Motor neuron (in vitro differentiated cells): Measurements from ENCODE around the gene SLX9. TPM values are rescaled to one million over a fixed set of nuclear protein-coding genes. Genes with fewer than 3 reads are reported as not detected.
"Not testable (repeated sequence)": the region's sequence is repeated elsewhere in the genome, so short reads cannot be mapped to it uniquely, and the experiment has no call there.

Experiments
- ATAC-seq, 8 experiments: fragments of 200-7000 bp; cut with Tn5 transposase; replicated peaks in 6 of 8; 2 replicates each; pipeline ENCODE4 v1.8.0; 2021; ENCODE audit warnings: mild to moderate bottlenecking in 8 of 8, moderate library complexity in 8 of 8
- H3K27ac ChIP-seq, 2 donors: fragments of 250-450 bp; sonication (Bioruptor Pico); 2 replicates each; pipeline ENCODE4 v1.9.0; 2021; ENCODE audit warnings: antibody characterized with exemption in 2 of 2, mild to moderate bottlenecking in 2 of 2, moderate library complexity in 1 of 2
- H3K4me1 ChIP-seq, 2 donors: fragments of 250-450 bp; sonication (Bioruptor Pico); replicated peaks in 1 of 2; 2 replicates each; pipeline ENCODE4 v1.6.1; 2021; ENCODE audit warnings: antibody characterized with exemption in 2 of 2, mild to moderate bottlenecking in 2 of 2, moderate library complexity in 1 of 2
- H3K4me3 ChIP-seq, 5 donors: fragments of 250-450 bp; sonication (Bioruptor Pico); 2 replicates each; pipeline ENCODE4 v1.9.0; 2021; ENCODE audit warnings: antibody characterized with exemption in 5 of 5, mild to moderate bottlenecking in 5 of 5, moderate library complexity in 4 of 5
- WGBS, 10 experiments: fragments of 450-650 bp; shearing (Covaris generic); methylation state at CpG; one replicate each; pipeline ENCODE4 v1.0.0; 2022; 5-methylcytosine and 5-hydroxymethylcytosine counted together
- in situ Hi-C, 9 experiments: fragments of 400-800 bp; cut with MboI; loops; one replicate each; pipeline ENCODE4 v1.15.0; 2021; ENCODE audit warnings: low sequenced_read_pairs in 9 of 9, low pct_unique_long_range_greater_than_20kb in 2 of 9; ENCODE audit not compliant: unreplicated experiment in 9 of 9
- total RNA-seq, 8 experiments: library from RNA; unstranded; fragments of 300-600 nt; gene quantifications; 2 replicates each; pipeline versions ENCODE4 v1.2.3 to v1.2.4, GENCODE V29; 2022

The SLX9 gene
- total RNA-seq, 8 experiments from 2014 or later: 9.8 to 41.2 (median 15.3) TPM

DNA sequence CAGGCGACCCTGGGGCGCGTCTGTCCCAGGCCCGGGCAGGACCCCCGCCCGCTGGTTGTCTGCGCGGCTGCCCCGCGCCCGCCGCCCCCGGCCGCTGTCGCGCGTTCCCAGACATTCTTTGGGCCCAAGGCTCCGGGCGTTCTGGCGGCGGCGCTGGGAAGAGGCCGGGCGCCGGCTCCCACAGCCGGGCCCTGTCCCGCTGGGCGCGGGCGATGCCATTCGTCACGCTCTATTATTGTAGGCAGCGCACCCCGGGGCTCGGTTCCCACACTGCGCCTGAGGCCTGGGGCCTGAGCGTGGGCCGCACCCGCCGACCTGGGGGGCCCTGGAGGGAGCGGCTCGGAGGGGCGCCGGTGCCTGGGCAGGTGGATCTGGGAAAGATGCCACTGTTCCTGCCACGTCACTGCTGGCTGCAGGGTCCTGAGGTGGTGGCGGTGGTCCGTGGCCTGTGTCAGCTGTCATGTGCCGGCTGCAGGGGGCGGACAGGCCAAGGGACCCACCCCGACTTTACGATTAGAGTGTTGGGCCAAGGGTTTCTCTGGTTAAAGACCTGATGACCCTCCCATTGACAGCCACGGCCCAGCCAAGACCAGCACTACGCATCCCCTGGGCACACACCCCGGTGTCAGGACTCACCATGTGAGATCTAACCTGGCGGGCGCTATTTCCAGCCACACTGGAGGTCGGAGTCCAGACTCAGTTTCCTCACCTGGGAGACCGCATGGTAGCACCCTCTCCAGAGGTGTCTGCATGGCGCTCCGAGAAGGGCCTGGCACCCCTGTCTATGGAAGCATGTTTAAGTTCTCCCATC is 79.5 kb downstream of the SLX9 start:
- in situ Hi-C loops: loop anchor here in 1 of 9 experiments (25.0 kb wide), 1 partner anchor 93 kb away; no protein-coding TSS in a partner anchor
- H3K27ac ChIP-seq: no peak overlapping the region
- ATAC-seq: peak in 6 of 8 experiments; percentile 22 to 75 (median 54)
- peaks cover 33 to 72% of the 10 kb centered on the region in 2 donors for H3K4me1 ChIP-seq
- H3K4me3 ChIP-seq: no peak overlapping the region
- WGBS, 10 experiments: 60 to 100% (median 80%) methylated on average over 1 to 2 of the region's 60 CpGs; no CpG with 5 or more reads in 7 of the 10 experiments

DNA sequence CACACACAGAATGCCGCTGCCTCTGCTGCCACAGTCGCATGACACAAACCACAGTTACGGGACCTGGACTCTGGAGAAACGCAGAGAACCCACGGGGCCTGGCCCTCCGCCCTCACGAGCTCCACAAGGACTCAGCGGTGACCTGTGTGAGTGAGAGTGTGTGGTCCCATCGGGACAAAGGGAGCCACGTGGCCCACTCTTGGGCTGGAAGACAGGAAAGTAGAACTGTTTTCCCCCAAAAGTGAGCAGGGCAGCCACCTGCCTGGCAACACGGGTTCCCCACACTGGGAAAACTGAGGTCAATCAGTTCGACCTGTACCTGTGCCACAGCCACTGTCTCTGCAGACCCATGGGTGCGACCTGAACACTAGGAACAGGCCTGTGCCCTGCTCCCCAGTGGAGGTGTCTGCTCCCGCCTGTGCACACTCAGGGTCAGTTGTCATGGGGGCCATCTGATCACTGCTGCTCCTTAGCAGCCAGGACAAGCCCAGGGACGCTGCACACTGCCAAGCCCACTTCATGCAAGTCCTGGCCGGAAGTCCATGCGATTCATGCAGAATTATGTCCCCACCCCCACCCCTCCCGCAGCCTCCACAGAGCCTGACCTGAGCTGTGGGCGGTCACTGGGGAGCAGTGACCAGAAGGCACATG is 80.2 kb downstream of the SLX9 start:
- peaks cover 33 to 69% of the 10 kb centered on the region in 2 donors for H3K4me1 ChIP-seq
- H3K27ac ChIP-seq: no peak overlapping the region
- in situ Hi-C loops: loop anchor here in 1 of 9 experiments (25.0 kb wide), 1 partner anchor 92 kb away; no protein-coding TSS in a partner anchor
- H3K4me3 ChIP-seq: no peak overlapping the region
- WGBS, 10 experiments: 88 to 100% (median 89%) methylated on average over 1 to 7 of the region's 19 CpGs; no CpG with 5 or more reads in 7 of the 10 experiments
- ATAC-seq: peak in 1 of 8 experiments; percentile 14

DNA sequence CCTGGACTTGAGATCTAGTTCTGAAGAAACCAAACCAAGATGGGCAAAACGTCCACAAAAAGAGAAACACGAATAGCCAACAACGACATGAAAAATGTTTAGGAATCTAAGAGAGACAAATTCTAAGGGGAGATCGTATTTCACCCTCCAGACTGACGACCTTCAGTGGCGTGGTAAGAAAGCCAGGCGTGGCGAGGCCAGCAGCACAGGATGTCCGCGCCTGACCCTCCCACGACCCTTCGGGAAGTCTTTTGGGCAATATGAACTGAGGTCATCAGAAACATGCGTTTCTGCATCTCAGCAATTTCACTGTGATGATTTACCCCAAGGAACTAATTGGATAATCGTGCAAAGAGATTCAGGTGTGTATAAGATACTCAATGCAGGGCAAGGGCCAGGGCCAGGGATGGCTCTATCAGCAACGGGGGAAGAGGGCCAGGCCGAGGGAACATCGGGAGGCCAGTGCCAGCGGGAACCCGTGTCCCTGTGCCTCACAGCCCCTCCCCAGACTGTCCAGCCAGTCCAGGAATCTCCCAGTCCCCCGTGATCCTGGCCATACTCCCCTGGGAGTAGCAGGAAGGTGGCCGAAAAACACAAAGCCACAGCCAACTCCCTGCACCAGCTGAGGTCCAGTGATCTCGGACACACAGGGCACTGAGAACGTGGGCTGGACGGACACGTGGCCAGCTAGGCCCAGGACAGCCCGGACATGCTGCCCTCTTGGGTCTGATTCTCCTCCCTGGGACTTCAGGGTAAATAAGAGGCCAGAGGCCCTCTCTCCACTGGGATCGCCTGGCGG is 81.0 kb downstream of the SLX9 start:
- Histone ChIP-seq H3K4me1 (peaks cover 32 to 66% of the 10 kb centered on the region in 2 donors), H3K4me3 (no peak overlapping the region), H3K27ac (peak overlapping the region in 1 of 2 donors; percentile 33)
- WGBS, 10 experiments: 24 to 95% (median 69%) methylated on average over 1 to 15 of the region's 28 CpGs; no CpG with 5 or more reads in 1 of the 10 experiments
- in situ Hi-C loops: loop anchor here in 1 of 9 experiments (25.0 kb wide), 1 partner anchor 91 kb away; no protein-coding TSS in a partner anchor
- ATAC-seq: peak in 2 of 8 experiments; percentile 5 to 20

DNA sequence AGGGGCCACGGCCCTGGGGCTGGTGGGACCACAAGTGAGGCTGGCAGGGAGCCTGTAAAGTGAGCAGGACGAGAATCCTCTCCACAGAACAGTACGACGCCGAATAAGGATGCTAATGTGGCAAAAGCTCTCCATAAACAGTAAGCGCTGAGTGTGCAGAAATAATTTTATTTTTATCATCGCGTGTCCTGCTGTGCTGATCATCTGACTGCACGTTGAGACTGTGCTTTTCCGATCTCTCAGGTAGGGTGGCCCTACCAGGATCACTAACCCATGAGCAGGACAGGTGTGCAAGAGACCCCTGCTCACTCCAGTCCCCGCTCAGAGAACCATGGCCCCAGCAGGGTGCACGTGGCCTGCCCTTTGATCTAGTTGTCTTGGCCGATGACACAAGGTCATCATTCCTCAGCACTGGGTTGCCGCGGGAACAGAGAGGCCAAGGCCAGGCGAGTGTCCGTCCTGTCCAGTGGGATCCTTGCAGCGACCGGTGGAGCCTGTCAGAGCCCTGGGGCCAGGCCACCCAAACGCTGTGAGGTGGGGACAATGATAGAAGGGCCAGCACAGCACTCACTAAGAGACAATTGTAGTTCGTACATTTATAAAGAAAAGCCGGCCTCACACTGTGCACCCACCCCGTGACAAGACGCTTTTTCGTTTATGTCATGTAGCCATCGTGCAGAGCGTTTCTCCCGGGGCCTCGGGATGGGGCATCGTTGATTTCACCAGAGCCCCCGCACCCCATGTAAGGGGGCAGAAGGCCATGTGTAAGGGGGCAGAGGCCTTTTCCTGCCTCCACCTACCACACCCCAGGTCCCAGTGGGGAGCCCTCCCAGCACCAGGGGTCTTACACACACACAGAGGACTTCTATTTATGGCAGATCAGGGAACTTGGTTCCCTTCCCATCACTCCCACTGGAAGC is 81.9 kb downstream of the SLX9 start:
- peak overlapping the region in 1 of 2 donors; percentile 33 for H3K27ac ChIP-seq
- in situ Hi-C loops: loop anchor here in 1 of 9 experiments (25.0 kb wide), 1 partner anchor 91 kb away; no protein-coding TSS in a partner anchor

DNA sequence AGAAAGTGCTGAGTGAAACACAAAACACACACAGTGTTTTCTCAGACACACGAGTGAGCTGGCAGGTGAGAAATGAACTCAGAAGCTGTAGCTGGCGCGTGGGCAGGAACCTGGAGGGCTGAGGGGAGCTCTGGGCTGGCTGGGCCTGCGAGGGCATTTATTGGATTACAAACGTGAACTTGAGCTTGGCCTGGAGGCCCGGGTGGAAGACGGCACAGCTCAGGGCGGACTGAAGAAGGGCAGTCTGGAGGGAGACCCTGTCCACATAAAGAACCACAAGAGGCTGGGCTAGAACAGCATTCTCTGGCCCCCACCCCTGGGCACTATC is 82.5 kb downstream of the SLX9 start:
- Histone ChIP-seq H3K4me1 (peaks cover 34 to 59% of the 10 kb centered on the region in 2 donors), H3K4me3 (no peak overlapping the region), H3K27ac (peak overlapping the region in 1 of 2 donors; percentile 33)
- in situ Hi-C loops: loop anchor here in 1 of 9 experiments (25.0 kb wide), 1 partner anchor 90 kb away; no protein-coding TSS in a partner anchor
- WGBS, 10 experiments: 63 to 100% (median 76%) methylated on average over 2 to 8 of the region's 8 CpGs; no CpG with 5 or more reads in 4 of the 10 experiments
- no peak for ATAC-seq

More for the DNA sequence above, 81.9 kb downstream of the SLX9 start:
- peaks cover 29 to 59% of the 10 kb centered on the region in 2 donors for H3K4me1 ChIP-seq
- peak in 5 of 8 experiments; percentile 16 to 62 (median 43) for ATAC-seq
- 0 to 91% (median 42%) methylated on average over 1 to 18 of the region's 31 CpGs; no CpG with 5 or more reads in 2 of the 10 experiments for WGBS, 10 experiments
- no peak overlapping the region for H3K4me3 ChIP-seq

DNA sequence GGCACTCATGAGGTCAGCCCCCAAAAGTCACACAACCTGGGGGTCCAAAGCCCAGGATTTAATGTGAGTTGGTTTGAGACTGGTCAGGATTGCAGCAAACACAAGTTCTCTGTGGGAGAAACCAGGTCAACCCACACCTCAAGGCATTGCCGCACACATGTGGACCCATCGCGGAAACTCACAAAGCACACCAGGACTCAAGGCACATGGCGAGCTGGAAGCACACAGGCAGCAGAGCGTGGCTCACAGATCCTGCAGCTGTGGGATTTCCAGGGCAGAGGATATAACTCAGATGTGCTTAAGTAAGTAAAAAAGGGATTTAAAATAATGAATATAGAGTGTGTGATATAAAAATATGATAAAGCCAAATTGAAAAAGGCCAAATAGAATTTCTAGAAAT is 82.9 kb downstream of the SLX9 start:
- WGBS, 10 experiments: 62 to 100% (median 94%) methylated on average over 1 to 5 of the region's 5 CpGs; no CpG with 5 or more reads in 3 of the 10 experiments

DNA sequence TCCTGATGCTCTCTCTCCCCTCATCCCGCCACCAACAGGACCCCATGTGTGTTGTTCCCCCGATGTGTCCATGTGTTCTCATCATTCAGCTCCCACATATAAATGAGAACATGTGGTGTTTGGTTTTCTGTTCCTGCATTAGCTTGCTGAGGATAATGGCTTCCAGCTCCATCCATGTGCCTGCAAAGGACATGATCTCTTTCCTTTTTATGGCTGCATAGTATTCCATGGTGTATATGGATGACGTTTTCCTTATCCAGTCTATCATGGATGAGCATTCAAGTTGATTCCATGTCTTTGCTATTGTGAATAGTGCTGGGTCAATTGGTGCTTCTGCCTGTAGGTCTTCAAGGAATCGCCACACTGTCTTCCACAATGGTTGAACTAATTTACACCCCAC is 84.7 kb downstream of the SLX9 start:
- peaks cover 40 to 49% of the 10 kb centered on the region in 2 donors for H3K4me1 ChIP-seq
- in situ Hi-C loops: loop anchor here in 1 of 9 experiments (25.0 kb wide), 1 partner anchor 88 kb away; no protein-coding TSS in a partner anchor
- ATAC-seq, H3K27ac ChIP-seq, H3K4me3 ChIP-seq: not testable (repeated sequence)
- WGBS, 10 experiments: 0 to 100% (median 83%) methylated on average over 1 to 4 of the region's 4 CpGs; no CpG with 5 or more reads in 1 of the 10 experiments

More for the DNA sequence above, 82.9 kb downstream of the SLX9 start:
- ATAC-seq: no peak
- Histone ChIP-seq H3K4me1 (peaks cover 35 to 59% of the 10 kb centered on the region in 2 donors), H3K4me3 (no peak overlapping the region), H3K27ac (no peak overlapping the region)
- in situ Hi-C loops: loop anchor here in 1 of 9 experiments (25.0 kb wide), 1 partner anchor 90 kb away; no protein-coding TSS in a partner anchor

DNA sequence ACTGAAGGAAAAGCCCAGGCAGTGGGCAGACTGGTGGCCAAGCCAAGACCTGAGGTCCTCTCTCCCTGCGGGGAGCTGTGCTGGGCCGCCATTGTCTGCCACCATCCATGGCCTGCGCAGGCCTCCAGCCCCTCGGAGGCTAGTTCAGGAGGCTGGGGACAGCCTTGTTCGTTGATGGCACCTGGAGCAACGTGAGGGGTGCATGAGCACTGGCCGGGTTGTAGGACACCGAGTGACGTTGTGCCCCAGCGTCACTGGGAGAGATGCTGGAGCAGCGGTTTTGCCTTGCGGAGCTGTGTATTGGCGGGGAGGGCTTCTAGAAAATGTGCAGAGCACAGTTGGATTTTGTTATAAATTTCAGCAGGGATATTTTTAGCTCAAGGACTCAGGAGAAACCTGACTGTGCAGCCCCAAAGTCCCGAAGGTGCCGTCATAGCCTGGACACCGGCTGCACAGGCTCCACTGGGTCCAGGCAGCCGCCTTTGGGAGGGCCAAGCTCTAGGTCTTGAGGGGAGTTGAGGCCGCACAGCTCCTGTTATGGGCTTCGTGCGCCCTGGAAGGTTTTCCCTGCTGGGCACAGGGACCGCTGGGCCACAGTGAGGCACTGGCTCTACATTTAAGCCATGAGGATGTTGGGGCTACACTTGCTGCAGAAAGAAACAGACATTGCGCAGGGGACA is 86.4 kb downstream of the SLX9 start:
- peak in 1 of 8 experiments; percentile 1 for ATAC-seq
- peaks cover 42 to 49% of the 10 kb centered on the region in 2 donors for H3K4me1 ChIP-seq

More for the DNA sequence above, 86.4 kb downstream of the SLX9 start:
- Histone ChIP-seq H3K4me3 (no peak overlapping the region), H3K27ac (no peak overlapping the region)
- in situ Hi-C loops: no loop called here
- WGBS, 10 experiments: 60 to 100% (median 93%) methylated on average over 2 to 15 of the region's 22 CpGs; no CpG with 5 or more reads in 3 of the 10 experiments

Other genes with a start within 250 kb of the SLX9 start
- gene KRTAP10-12, start 242.9 kb upstream of the SLX9 start, total RNA-seq: under 1 TPM in 3 of 8 experiments, not detected in 5; 0.29 to 0.85 (median 0.56) TPM
- gene TSPEAR, start 228.5 kb upstream of the SLX9 start, total RNA-seq: under 1 TPM in 7 of 8 experiments, not detected in 1; 0.21 to 0.66 (median 0.31) TPM
- 100 to 1,000 TPM in 2 of 8 experiments, 10 to 100 TPM in 6; 32.6 to 142 (median 54.7) TPM for gene UBE2G2, start 138.2 kb upstream of the SLX9 start, total RNA-seq
- 100 to 1,000 TPM in 1 of 8 experiments, 10 to 100 TPM in 7; 46.6 to 103 (median 56.9) TPM for gene SUMO3, start 122.0 kb upstream of the SLX9 start, total RNA-seq
- 100 to 1,000 TPM in 3 of 8 experiments, 10 to 100 TPM in 5; 62.1 to 226 (median 85.5) TPM for gene PTTG1IP, start 66.3 kb upstream of the SLX9 start, total RNA-seq
- gene ITGB2, start 19.1 kb upstream of the SLX9 start, total RNA-seq: under 1 TPM in 5 of 8 experiments, not detected in 3; 0.05 to 0.85 (median 0.56) TPM
- gene ADARB1, start 134.6 kb downstream of the SLX9 start, total RNA-seq: 10 to 100 TPM in 4 of 8 experiments, 1 to 10 TPM in 4; 3.7 to 18.4 (median 8.2) TPM